Measurements from ENCODE around the gene TMEM108.

TMEM108 gene

DNA sequence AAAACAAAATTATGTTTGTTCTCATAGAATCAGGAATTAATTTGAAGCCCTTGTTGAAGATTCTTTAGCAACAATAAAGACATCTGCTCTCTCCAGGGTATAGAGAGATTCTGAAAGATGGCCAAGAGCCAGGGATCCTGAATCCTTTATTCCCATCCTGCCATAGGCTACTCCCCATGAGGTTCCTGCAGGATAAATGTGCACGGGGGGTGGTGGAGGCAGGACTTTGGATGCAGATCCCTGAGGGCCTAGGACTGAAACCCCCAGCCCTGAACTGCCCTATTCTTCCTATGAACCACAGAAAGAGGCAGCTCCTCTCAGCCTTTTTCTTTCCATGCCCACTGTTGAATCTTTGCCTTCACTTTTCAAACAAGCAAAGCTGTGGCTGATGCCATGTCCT lies 17.1 kb downstream of the TMEM108 start:
- DNase-seq, result no peak

DNA sequence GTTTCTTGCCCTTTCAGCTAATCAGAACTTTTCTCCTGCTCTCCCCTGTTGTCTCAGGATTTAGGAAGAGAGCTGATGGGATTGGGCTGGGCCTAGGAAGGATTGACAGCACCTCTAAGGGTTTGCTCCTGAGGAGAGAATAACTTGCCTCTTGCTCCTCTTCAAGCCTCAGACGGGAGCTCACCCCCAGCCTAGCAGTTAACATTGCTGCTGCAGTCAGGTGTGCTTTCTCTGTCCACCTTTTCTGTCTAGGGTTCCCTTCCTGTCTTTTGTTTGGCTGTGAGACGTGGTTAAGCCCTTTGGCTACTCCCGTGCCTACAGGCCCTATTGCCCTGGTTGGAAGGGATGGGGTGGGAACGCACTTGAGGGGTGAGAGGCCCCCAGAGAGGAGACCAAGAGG lies 20.1 kb downstream of the TMEM108 start:
- DNase-seq, result no peak

DNA sequence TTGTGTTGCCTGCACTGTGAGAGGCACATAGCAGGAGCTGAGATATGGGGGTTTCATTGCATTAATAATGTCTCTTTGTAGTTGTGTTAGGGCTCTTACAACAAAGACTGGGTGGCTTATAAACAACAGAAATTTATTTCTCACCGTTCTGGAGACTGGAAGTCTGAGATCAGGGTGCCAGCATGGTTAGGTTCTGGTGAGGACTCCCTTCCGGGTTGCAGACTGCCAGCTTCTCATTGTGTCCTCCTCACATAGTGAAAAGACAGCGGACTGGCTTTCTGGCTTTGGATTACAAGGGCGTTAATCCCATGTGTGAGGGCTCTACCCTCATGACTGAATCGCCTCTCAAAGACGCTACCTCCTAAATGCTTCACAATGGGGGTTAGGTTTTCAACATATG lies 20.6 kb downstream of the TMEM108 start:
- no peak for DNase-seq

DNA sequence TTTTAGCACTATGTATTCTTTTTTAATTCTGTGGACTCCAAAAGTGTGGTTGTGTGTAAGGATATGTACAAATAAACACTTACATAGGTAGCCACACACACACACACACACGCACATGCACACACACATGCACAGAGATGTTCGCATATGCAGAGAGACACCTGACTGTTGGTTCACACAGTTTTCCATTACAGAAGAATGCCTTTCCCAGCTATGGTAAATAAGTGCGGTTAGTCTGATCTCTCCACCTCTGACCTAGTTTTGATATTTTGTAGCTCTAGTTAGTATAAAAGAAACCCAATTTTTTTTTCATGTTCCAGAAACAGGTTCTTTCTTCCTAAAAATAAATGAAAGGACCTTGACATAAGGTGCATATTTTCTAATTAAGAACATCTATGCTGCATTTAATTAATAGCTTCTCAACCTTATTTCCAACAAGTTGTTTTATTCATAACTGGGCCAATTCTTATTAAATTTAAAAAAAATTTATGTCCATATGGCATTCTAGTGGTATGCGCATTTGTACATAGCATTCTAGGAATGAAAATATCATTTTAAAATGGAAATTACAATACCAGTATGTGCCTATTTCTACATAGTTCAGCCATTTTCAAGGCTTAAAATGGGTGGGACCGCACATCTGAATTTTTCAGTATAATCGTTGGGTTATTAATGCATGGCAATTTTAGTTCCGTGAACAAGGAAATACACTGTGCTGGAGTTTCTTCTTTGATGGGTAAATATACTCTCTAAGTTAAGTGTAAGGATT lies 27.2 kb downstream of the TMEM108 start:
- no peak for DNase-seq

DNA sequence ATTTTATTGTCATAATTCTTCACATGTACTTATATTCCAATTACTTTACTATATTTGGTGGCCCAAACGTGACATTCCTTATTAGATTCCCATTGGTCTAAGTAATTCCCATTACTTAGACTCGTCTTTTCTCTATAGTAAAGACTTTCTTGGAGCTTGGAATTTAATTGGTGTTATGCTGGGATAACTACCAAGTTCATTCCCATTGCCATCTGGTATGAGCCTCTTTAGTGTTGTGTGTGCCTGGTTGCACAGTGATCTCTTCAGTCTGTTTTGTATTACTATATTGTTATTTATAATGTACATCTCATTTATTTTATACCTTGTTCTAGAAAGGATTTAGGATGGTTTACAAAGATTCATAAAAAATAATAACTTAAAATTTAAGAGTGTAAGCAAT lies 27.8 kb downstream of the TMEM108 start:
- DNase-seq, result no peak

DNA sequence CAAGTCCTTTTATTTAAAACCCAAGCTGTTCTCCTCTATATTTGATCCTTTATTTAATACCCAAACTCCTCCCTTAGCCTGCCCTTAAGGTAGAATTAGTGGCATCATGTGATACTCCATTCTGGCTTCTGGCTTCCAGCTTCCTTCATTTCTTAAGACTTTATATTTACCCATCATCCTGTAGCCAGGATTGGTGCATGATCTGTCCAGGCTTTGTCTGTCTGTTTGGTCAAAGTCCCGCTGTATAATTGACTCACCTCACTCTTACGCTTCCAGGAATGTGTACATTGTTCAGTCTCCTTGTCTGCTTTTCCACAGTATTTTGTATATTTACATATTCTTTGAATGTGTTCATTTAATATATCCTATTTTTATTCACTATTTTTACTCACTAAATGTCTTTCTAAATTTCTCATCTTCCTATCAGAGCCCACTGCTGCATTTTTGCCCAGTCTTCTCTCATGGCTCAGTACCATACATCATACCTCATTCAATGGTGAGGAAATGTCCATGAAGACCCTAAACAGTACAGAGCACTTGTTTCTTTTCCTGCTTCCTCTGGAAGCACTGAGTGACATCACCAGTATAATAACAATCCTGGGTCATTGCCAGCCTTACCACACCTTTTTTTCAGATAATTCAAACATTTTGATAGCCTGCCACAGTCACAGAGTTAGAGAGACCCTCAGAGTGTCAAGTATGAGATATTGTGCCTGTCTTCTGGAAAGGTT lies 31.5 kb downstream of the TMEM108 start:
- no peak for DNase-seq

DNA sequence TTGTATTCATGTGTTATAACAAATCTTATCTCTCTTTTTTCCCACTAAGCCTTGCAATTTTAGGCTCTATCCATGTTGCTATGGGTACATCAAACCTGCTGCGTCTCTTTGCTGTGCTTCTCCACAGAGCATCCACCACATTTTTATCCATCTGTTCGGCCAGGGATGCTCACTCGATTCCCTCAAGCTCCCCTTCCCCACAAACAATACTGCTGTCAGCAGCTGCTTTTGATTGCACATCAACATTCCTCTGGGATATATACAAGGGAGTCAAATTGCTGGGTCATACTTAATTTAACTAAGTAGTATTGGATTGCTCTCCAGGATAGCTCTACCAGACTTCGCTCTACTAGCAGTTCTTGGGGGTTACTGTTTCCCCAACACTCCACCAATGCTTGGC lies 36.8 kb downstream of the TMEM108 start:
- no peak for DNase-seq

DNA sequence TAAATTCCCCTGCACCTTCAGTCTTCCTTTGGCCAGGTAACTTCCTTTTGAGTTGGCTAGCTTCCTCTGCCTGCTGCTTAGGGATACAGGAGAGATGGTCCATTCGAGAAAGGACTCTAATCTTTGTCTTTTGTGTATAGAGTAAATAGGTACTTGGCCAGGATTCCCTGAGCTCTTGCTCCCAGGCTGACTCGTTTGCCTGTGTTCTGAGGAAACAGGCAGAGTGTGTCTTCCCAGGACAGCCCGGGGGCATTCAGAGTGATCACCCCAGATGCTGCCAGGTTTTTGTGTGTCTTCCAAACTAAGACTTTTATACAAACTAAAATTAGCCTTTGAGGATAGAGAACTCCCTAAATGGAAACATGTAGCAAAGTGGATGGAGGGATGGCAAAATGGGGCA lies 39.5 kb downstream of the TMEM108 start:
- DNase-seq, result no peak

DNA sequence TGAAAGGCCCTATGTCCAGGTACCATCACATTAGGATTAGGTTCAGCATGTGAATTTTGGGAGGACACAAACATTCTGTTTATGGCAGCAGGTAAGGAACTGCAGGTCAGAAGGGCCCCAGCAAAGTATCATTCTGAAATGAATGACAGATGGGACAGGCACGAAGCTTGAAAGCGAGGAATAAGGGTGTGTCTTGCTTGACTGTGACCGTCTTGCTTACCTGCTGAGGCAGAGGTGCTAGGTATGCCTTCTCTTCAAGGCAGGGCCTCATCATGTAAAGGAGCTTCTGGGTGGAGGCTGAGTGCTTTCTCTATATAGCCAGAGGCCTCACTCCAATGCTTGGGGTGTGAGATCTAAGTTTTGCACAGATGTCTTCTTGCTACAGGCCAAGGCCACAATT lies 41.4 kb downstream of the TMEM108 start:
- DNase-seq, result no peak

DNA sequence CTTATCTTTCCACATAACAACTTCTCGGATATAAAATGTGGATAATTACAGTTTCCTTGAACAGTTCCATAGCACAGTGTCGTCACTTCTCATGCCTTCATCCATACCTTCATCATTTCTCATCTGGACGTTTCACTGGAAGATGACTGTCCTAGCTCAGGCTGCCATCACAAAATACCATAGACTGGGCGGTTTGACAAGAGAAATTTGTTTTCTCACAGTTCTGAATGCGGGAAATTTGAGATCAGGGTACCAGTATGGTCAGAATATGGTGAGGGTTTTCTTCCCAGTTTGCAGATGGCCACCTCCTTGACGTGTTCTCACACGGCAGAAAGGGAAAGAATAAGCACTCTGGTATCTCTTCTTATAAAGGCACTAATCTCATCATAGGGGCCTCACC lies 42.8 kb downstream of the TMEM108 start:
- no peak for DNase-seq

DNA sequence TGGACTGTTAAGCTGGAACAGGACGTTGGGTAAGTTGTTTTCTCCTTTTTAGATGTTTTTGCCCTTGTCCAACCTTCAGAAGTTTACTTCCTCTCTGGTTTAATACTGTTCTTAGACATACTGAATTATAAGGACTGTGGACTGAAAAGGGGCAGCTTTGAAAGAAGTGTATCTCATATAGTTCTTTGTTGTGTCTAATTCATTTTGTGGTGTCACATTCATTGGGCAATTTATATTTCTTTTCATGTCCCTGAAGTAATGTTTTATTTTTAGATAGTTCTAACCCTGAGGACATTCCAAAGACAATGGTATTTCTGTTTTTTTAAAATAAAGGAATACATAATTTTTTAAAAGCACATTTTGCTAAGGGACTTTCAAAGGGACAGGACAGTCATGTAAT lies 45.2 kb downstream of the TMEM108 start:
- no peak for DNase-seq

DNA sequence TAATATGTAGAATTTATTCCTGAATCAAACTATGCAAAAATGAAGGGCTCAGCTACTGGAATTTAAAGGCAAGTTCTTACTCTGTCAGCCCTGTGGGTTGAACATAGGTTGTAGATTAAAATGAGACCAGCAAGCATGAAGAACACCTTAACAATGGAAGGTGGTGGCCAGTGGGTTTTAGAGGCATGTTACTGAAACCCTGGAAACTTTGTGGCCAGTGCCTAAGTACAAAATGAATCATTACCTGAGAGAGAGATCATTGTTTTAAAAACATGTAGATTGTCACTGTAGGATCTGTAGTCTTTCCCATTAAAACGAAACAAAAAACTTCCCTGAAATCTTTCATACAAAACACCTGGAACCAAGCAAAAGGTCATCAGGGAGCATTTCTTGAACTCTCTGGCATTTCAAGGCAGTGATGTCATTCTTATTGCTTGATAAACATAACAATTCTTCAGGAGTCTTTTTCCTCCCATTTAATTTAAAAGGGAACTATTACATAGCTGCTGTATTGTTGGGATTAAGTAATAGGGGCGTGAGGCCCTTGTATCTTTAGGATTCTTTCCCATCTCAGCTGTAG lies 51.8 kb downstream of the TMEM108 start:
- DNase-seq, result no peak

DNA sequence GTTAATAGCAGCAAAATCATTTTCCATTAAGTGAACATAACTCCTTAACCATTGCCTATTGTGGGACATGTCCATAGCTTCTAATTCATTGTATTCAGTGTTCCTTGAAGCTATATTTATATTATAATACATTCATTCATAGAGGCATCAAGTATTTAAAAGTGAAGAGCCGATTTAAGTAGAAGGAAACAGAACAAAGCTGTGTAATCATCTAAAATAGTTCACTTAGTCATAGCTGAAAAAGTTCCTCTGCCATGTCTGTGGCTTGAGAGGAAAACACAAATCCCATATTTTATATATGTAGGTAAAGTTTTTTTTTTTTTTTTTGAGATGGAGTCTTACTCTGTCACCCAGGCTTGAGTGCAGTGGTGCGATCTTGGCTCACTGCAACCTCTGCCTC lies 54.5 kb downstream of the TMEM108 start:
- DNase-seq, result no peak

DNA sequence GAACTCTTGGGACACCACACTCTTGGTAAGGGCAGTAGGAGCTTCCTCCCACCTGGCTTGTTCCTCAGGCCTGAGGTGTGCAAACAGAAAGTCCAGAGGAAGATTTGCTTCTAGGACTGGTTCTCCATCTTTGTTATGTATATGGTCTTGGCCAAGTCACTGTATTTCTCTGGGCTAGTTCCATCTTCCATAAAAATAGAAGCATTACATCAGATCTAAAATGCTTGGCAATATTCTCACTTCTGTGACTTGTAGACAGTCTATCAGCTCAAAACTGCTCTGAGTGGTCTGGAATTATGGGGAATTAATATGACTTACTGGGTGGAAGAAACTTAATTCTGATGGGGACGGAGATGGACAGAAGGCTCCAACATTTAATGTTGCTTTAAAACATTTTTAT lies 55.2 kb downstream of the TMEM108 start:
- DNase-seq, result no peak

DNA sequence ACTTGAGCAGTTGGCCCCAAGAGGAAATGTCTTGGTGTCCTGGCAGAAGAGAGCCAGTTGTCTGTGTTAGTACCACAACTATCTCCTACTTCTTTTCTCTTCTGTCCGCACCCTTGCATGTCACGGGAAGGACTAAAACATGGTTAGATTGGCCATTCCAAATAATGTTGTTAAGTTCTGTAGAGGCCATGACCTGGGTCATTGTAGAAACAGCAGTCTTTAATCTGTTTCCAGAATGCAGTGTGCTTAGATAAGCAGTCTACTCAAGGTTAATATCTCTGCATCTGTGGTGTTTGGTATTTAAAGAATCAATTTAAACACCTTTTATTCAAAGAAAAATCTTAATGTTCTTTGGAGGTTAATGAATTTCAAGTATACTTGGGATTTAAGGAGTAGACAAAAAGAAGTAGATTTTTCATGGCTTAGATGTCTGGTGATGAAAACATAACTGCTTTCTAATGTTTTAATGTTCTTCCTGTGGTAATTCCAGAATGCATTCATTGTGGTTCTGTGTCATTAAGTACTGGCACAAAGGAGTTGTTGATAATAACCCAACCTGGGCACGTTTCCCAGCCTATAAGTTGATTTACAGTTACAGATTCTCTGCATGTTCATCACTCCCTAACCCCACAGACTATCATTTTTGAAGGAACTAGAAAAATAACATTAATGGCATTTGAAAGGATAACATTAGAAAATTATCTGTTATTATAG lies 58.9 kb downstream of the TMEM108 start:
- no peak for DNase-seq

DNA sequence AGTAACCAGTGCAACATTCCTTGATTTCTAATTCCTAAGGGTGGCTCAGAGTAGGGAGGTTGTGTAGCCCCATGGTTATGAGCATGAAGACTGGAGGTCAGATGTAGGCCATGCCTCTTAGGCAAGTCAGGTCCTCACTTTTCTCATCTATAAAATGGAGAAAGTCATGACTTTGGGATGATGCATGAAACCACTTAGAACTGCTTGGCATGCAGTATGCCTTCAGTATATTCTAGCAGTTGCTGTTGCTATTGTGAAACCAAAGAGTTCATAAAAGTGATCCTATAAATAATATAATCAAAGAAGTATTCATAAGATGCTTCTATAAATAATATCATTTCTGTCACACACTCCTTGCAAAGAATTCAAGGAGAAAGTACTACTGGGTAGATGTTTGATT lies 65.5 kb downstream of the TMEM108 start:
- no peak for DNase-seq

DNA sequence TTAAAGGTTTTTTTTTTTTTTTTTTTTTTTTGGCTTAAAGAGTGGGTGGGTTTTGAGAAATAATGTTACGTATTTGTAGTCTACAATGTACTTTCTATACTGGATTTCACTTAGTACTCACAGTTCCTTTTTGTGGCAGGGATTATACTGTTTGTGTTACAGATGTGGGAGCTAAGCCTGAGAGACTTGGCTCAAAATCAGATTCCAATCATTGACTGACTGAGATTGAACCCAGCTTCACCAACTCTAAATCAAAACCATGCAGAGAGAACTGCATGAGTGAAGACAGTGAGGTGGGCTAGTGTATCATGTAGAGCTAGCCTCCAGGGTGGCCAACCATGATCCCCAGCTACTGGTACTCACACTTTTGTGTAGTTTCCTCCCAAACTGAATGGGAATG lies 68.0 kb downstream of the TMEM108 start:
- no peak for DNase-seq

DNA sequence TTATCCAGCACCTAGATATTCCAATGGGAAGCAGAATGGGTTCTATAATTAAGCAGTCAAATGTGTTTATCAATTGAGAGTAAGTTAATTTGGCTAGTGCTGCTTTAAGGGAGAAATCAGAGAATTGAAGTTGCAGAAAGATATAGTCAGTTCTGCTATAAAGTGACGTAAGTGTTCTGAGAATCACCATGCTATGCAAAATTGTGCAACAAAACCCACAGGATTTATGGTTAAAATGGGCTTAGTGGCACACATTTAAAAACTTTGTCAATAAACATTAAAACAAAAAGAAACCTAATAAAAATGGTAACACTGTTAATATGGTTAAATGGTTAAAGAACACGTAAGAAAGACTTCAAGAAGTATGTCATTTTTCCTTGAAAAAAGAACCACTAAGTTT lies 74.5 kb downstream of the TMEM108 start:
- DNase-seq, result no peak

DNA sequence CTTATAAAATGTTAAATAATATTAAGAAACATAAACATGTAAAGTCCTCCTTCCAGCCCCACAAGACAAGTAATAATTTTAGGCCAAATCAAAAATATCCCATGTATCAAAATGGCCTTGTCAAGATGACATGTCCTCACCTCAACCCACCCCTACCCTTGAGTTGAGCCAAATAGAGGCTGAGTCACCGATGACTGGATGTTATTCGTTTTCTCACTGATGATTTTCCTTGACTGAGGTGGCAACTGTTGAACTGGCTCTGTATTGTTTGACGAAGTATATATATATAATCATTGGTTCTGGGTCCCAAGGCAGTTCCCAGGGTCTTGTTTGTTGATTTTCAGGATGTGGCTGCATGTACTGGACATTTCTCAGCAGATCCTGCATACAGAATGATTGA lies 75.3 kb downstream of the TMEM108 start:
- no peak for DNase-seq

DNA sequence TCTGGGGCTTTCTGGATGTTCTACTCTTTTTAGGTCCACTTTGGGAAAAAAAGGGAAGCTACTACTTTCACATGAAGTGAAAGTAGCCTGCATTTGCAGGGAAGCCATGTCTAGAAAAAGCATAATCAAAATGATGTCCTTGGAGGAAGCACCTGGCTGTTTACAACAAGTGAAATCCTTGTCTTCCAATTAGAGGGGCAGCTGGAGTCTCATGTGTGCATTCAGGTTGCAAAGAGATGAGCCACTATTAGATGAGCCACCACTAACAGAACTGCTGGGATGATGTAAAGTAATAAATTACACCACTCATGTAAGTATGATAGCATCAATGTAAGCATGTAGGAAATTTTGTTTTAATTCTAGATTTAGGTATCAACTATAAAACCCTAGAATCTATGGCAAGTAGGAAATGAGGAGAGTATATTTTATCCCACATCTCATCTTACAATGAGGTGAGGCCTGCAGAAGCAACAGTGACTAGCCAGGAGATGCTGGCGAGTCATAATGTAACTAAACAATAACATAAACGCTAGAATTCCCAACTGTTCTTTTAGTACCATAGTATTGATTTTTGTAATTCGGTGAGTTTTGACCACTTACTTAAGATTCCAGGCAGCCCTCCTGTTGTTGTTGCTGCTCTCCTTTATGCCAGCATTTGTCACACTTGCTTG lies 75.9 kb downstream of the TMEM108 start:
- DNase-seq, result no peak

DNA sequence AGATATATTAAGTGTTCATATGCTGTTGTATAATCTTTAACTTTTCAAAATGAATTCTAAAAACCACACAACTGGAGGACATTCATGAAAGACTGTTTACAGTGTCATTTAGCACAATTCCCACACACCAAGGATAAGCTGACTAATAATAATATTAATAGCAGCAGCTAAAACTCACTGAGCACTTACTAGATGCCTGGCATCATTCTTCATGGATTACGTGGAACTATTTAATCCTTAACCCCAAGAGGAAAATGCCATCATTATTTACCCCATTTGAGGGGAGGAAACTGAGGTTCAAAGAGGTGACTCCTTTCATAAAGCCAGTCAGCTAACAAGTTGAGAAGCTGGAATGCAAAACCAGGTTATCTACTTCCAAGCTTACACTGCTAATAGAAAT lies 77.0 kb downstream of the TMEM108 start:
- no peak for DNase-seq

DNA sequence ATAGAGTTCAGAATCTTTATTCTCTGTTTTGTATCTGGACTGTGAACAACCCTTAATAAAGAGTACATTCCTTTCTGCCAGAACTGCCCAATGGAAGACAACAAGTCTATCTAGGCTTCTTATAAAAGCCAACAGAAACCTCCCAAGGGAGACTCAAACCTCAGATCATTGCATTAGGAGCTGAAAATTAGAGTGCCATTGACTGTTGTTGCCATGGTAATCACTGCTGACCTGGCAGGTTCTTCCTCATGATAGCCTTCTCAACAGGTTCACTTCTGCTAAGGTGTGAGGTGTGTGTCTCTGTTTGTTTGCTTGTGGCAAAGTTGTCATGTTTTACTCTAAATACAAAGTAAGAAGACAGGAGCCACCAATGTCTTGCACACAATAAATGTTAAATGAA lies 79.2 kb downstream of the TMEM108 start:
- no peak for DNase-seq

DNA sequence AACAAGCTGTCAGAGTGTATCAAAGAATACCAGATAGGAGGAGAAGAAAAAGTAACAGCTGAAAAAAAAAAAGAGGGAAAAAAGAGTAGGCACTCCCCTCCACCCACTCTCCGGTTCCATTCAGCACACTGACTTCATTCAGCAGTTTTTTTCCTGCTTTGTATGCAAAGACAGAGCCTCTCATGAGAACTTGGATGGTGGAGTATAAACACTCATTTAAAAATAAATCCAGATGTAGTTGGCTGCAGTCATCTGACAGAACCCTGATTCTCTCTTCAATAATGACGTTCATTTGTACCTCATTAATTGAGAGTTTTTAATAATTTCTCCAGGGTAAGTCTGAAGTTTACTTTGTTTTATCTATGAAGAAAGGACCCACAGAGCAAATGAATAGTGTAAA lies 81.0 kb downstream of the TMEM108 start:
- no peak for DNase-seq

All from activated naive CD4-positive, alpha-beta T cell treated with Interleukin-2 at 50 U/mL for 16 hours (primary cell).